ENCODE results near the gene PID1. TPM values are rescaled to one million over a fixed set of nuclear protein-coding genes. Genes with fewer than 3 reads are reported as not detected.

Gene PID1
- total and polyA plus RNA-seq, 7 donors = 19.7 to 83.6 (median 67.3) TPM

- intact Hi-C loops (cut with DNase I) = no loop called here
- Histone ChIP-seq H3K36me3 (no peaks in the 10 kb centered on the region), H3K4me1 (no peaks in the 10 kb centered on the region), H3K9me3 (no peaks in the 10 kb centered on the region), H3K27me3 (no peaks in the 10 kb centered on the region), H3K4me3 (no peak overlapping the region), H3K27ac (no peak overlapping the region)
- no peak for TF ChIP-seq EP300 (IDR thresholded peaks at IDR 0.05)
- no peak for TF ChIP-seq POLR2A (IDR thresholded peaks at IDR 0.05)
- TF ChIP-seq POLR2AphosphoS5 (IDR thresholded peaks at IDR 0.05) = no peak
- TF ChIP-seq CTCF (IDR thresholded peaks at IDR 0.05) = no peak
- no peak for DNase-seq
- WGBS, 2 donors = 10 to 61% methylated on average over 8 of the region's 8 CpGs
These were observed 117.8 kb downstream of the PID1 start for GRCh38 chr2:229153267-229153666.

- Histone ChIP-seq H3K27ac (no peak overlapping the region), H3K9me3 (no peaks in the 10 kb centered on the region), H3K4me3 (no peak overlapping the region), H3K36me3 (no peaks in the 10 kb centered on the region), H3K4me1 (no peaks in the 10 kb centered on the region), H3K27me3 (no peaks in the 10 kb centered on the region)
- DNase-seq = no peak
- intact Hi-C loops (cut with DNase I) = no loop called here
- 65 to 85% methylated on average over 10 of the region's 10 CpGs for WGBS, 2 donors
- TF ChIP-seq EP300 (IDR thresholded peaks at IDR 0.05) = no peak
- no peak for TF ChIP-seq POLR2A (IDR thresholded peaks at IDR 0.05)
- no peak for TF ChIP-seq CTCF (IDR thresholded peaks at IDR 0.05)
- TF ChIP-seq POLR2AphosphoS5 (IDR thresholded peaks at IDR 0.05) = no peak
These were observed 118.4 kb downstream of the PID1 start for GRCh38 chr2:229152674-229153073.

GRCh38 chr2:229150317-229150716 is 120.8 kb downstream of the PID1 start:
- DNase-seq = no peak
- peaks cover 0 to 7% (median 0%) of the 10 kb centered on the region in 4 donors for H3K9me3 ChIP-seq
- no peaks in the 10 kb centered on the region for H3K4me1 ChIP-seq
- H3K4me3 ChIP-seq = no peak overlapping the region
- H3K27ac ChIP-seq = no peak overlapping the region
- no peak for TF ChIP-seq CTCF (IDR thresholded peaks at IDR 0.05)
- no peak for TF ChIP-seq POLR2A (IDR thresholded peaks at IDR 0.05)
- TF ChIP-seq POLR2AphosphoS5 (IDR thresholded peaks at IDR 0.05) = no peak
- no peak for TF ChIP-seq EP300 (IDR thresholded peaks at IDR 0.05)
- no peaks in the 10 kb centered on the region for H3K36me3 ChIP-seq
- intact Hi-C loops (cut with DNase I) = no loop called here
- no peaks in the 10 kb centered on the region for H3K27me3 ChIP-seq
- 62 to 67% methylated on average over 4 of the region's 4 CpGs for WGBS, 2 donors

DNA sequence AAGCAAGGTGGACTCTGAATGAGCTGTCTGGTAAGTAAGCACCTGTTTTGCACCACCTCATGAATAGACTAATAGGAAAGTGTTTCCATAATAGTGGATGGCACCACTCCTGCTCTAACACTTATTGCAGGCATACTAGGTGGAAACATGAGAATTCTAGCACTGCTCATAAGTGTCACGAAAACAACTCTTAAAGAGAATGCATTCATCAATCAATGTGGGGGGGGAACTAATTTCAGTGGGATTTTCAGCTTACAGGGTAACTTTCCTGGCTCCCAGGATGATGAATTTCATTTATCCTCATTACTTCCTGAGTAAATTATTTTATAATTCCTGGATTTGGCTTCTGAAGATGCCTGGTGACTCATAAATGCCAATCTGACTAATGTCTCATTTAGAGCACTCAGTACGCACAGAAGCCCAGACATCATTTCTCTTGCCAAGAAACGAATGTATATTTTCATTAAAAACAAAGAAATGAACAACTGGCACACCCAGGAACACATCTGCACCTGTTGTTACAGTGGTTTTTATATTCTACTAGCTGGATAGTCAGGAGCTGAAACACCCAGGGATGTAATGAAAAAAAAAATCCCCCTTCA is 129.6 kb downstream of the PID1 start:
- H3K27ac ChIP-seq = no peak overlapping the region
- H3K9me3 ChIP-seq = peaks cover 0 to 2% (median 0%) of the 10 kb centered on the region in 4 donors
- no peak for TF ChIP-seq EP300 (IDR thresholded peaks at IDR 0.05)
- TF ChIP-seq CTCF (IDR thresholded peaks at IDR 0.05) = no peak
- no peak for TF ChIP-seq POLR2AphosphoS5 (IDR thresholded peaks at IDR 0.05)
- no peak for TF ChIP-seq POLR2A (IDR thresholded peaks at IDR 0.05)
- no peaks in the 10 kb centered on the region for H3K36me3 ChIP-seq
- no peaks in the 10 kb centered on the region for H3K4me1 ChIP-seq
- DNase-seq = no peak
- no peak overlapping the region for H3K4me3 ChIP-seq
- intact Hi-C loops (cut with DNase I) = no loop called here
- no peaks in the 10 kb centered on the region for H3K27me3 ChIP-seq
- 38 to 53% methylated on average over 3 of the region's 3 CpGs for WGBS, 2 donors

GRCh38 chr2:229137639-229138038 is 133.4 kb downstream of the PID1 start:
- no peak overlapping the region for H3K4me3 ChIP-seq
- H3K9me3 ChIP-seq = no peaks in the 10 kb centered on the region
- no peak overlapping the region for H3K27ac ChIP-seq
- intact Hi-C loops (cut with DNase I) = no loop called here
- WGBS, 2 donors = 18 to 55% methylated on average over 3 of the region's 3 CpGs
- no peaks in the 10 kb centered on the region for H3K4me1 ChIP-seq
- no peak for TF ChIP-seq POLR2AphosphoS5 (IDR thresholded peaks at IDR 0.05)
- TF ChIP-seq EP300 (IDR thresholded peaks at IDR 0.05) = no peak
- TF ChIP-seq POLR2A (IDR thresholded peaks at IDR 0.05) = no peak
- no peak for DNase-seq
- no peaks in the 10 kb centered on the region for H3K27me3 ChIP-seq
- H3K36me3 ChIP-seq = no peaks in the 10 kb centered on the region

All from sigmoid colon (tissue), 7 donors.